GM12878 (cell line): ENCODE measurements around the gene MEN1. TPM values are rescaled to one million over a fixed set of nuclear protein-coding genes. Genes with fewer than 3 reads are reported as not detected.

Source experiments
- ATAC-seq: fragments of 200-7000 bp; cut with Tn5 transposase; 3 replicates; pipeline ENCODE4 v1.9.1; 2020; ENCODE audit warnings: mild to moderate bottlenecking, moderate library complexity
- BruUV-seq: library from RNA; stranded (reverse); fragments of 400-500 nt; replicated peaks from 2 replicates; lab custom pipeline; 2021; lab: Mats Ljungman, UMichigan
- CTCF ChIA-PET: fragments of 300-600 bp; sonication (Branson Sonifier 250); formaldehyde crosslinking; extraction: SDS; loops from one replicate; lab custom pipeline; 2021; ENCODE audit warnings: inconsistent platforms; lab: Yijun Ruan, JAX
- POLR2A ChIA-PET: fragments of 350-600 bp; formaldehyde crosslinking; extraction: SDS; loops from one replicate; lab custom pipeline; 2021; ENCODE audit warnings: inconsistent platforms; lab: Charles Lee
- RAD21 ChIA-PET: fragments of 300-600 bp; sonication (Branson Sonifier 250); formaldehyde crosslinking; loops from one replicate; lab custom pipeline; 2023; ENCODE audit warnings: antibody characterized with exemption; ENCODE audit not compliant: unreplicated experiment; lab: Charles Lee
- SMC1A ChIA-PET: fragments of 300-600 bp; sonication (Branson Sonifier 250); formaldehyde crosslinking; loops from one replicate; lab custom pipeline; 2023; ENCODE audit not compliant: unreplicated experiment, uncharacterized antibody; lab: Charles Lee
- DNase-seq: peaks from one replicate; pipeline ENCODE4 v3.0.0-alpha.2; 2011; ENCODE audit warnings: low read depth, low spot score
- FAIRE-seq: peaks from 3 replicates; lab custom pipeline; 2011; peaks lifted over from hg19 to GRCh38; lab: Jason Lieb, UNC
- H2AFZ ChIP-seq: 2 replicates; pipeline ENCODE4 v1.6.0; 2011; ENCODE audit warnings: low read depth, low read length, control low read depth; ENCODE audit not compliant: control insufficient read depth
- H3K27ac ChIP-seq: 2 replicates; pipeline ENCODE4 v1.5.1; 2011; ENCODE audit warnings: control low read depth; ENCODE audit not compliant: control insufficient read depth, insufficient read depth
- H3K27me3 ChIP-seq, 2 experiments: replicated peaks in 1 of 2; 2 replicates each; pipeline versions ENCODE4 v1.6.0 to v1.6.1; 2011; ENCODE audit warnings: low read length in 1 of 2; ENCODE audit not compliant: control insufficient read depth in 2 of 2, insufficient read depth in 2 of 2
- H3K36me3 ChIP-seq, 2 experiments: 2 replicates each; pipeline ENCODE4 v1.5.1; 2011; ENCODE audit warnings: low read length in 1 of 2; ENCODE audit not compliant: control insufficient read depth in 2 of 2, insufficient read depth in 2 of 2
- H3K4me1 ChIP-seq: 2 replicates; pipeline ENCODE4 v1.6.1; 2011; ENCODE audit warnings: mild to moderate bottlenecking, low read length, moderate library complexity, mixed read lengths; ENCODE audit not compliant: control insufficient read depth, insufficient read depth
- H3K4me2 ChIP-seq: 2 replicates; pipeline ENCODE4 v1.6.0; 2011; ENCODE audit warnings: control low read depth; ENCODE audit not compliant: control insufficient read depth, insufficient read depth
- H3K4me3 ChIP-seq: fragments of 200-600 bp; sonication (generic); 2 replicates; pipeline ENCODE4 v1.5.1; 2016
- H3K79me2 ChIP-seq: 2 replicates; pipeline ENCODE4 v1.6.0; 2011; ENCODE audit warnings: low read length; ENCODE audit not compliant: control insufficient read depth, insufficient read depth
- H3K9ac ChIP-seq: 2 replicates; pipeline ENCODE4 v1.8.0; 2011; ENCODE audit warnings: low read length, control low read depth, mixed read lengths; ENCODE audit not compliant: control insufficient read depth, insufficient read depth
- H3K9me3 ChIP-seq: replicated peaks from 3 replicates; pipeline ENCODE4 v1.5.1; 2011; ENCODE audit warnings: mild to moderate bottlenecking, low read length; ENCODE audit not compliant: control insufficient read depth, insufficient read depth
- H4K20me1 ChIP-seq: 2 replicates; pipeline ENCODE4 v1.6.0; 2011; ENCODE audit not compliant: control insufficient read depth, insufficient read depth
- BCL11A ChIP-seq: IDR thresholded peaks from 2 replicates; pipeline ENCODE4 v1.6.1; 2011; ENCODE audit warnings: low read depth, low read length
- REST ChIP-seq: IDR thresholded peaks from 2 replicates; pipeline ENCODE4 v1.6.1; 2012; ENCODE audit warnings: mild to moderate bottlenecking, low read depth, low read length
- SUZ12 ChIP-seq: fragments of 200-600 bp; sonication (generic); IDR thresholded peaks from one replicate; pipeline ENCODE4 v1.6.1; 2018; ENCODE audit warnings: antibody characterized with exemption, mild to moderate bottlenecking; ENCODE audit not compliant: unreplicated experiment
- WGBS: methylation state at CpG from one replicate; pipeline ENCODE4 v1.1.6; 2016; ENCODE audit warnings: low lambda C conversion rate; ENCODE audit not compliant: insufficient replicate concordance, insufficient coverage; ENCODE audit errors: missing lambda C conversion rate; 5-methylcytosine and 5-hydroxymethylcytosine counted together
- in situ Hi-C: fragments of 300-500 bp; cut with MboI; formaldehyde crosslinking; loops from 9 replicates; pipeline ENCODE4 v1.14.3; 2018; ENCODE audit warnings: mixed read lengths
- intact Hi-C: fragments of 100-400 bp; cut with micrococcal nuclease; formaldehyde crosslinking; loops from one replicate; pipeline ENCODE4 v1.14.2; 2022; ENCODE audit not compliant: unreplicated experiment
- polyA plus RNA-seq, 11 experiments: library from polyadenylated mRNA; depleted of rRNA in 4 of 11; unstranded in 6 of 11; stranded (reverse) in 5 of 11; fragments of >200 nt; fragmentation: Nextera tagmentation in 4 of 11; fragmentation: Illumina TruSeq in 1 of 11; extraction: Ambion mirVana in 4 of 11; extraction: Trizol in 1 of 11; gene quantifications; 1 replicate in 1 of 11; 2 replicates in 10 of 11; pipeline versions ENCODE4 v1.2.1 to v1.2.3, GENCODE V29; 2011 to 2016; ENCODE audit warnings: inconsistent platforms in 2 of 11, missing spikeins in 2 of 11, low read depth in 1 of 11
- total RNA-seq, 4 experiments: library from RNA; depleted of rRNA in 3 of 4; stranded (reverse); fragments of >200 nt in 3 of 4; fragmentation: Illumina TruSeq in 1 of 4; extraction: Trizol in 1 of 4; gene quantifications; 2 replicates each; pipeline versions ENCODE4 v1.2.1 to v1.2.3, GENCODE V29; 2013 to 2021

MEN1 gene
- total and polyA plus RNA-seq, 10 of the 15 experiments (the other 5 are each of a cell fraction or from before 2014, with no cell fraction given), result 2.5 to 39.7 (median 20.7) TPM

- H3K27me3 ChIP-seq, result no peaks in the 10 kb centered on the region
- SMC1A ChIA-PET, result no interaction called here
- H2AFZ ChIP-seq, result no peak overlapping the region
- intact Hi-C loops (no loop called here), in situ Hi-C loops (no loop called here)
- H3K36me3 ChIP-seq, result no peaks in the 10 kb centered on the region
- H3K4me2 ChIP-seq, result no peak overlapping the region
- no peaks in the 10 kb centered on the region for H3K4me1 ChIP-seq
- 80% methylated on average over 22 of the region's 22 CpGs for whole genome bisulfite sequencing
- no peak overlapping the region for H3K9ac ChIP-seq
- ATAC-seq (no peak), FAIRE-seq (no peak), DNase-seq (no peak)
- POLR2A ChIA-PET, result no interaction called here
- CTCF ChIA-PET, result no interaction called here
- no peak overlapping the region for H3K4me3 ChIP-seq
- H3K27ac ChIP-seq, result no peak overlapping the region
- no peaks in the 10 kb centered on the region for H3K9me3 ChIP-seq
- H3K79me2 ChIP-seq, result no peaks in the 10 kb centered on the region
- TF ChIP-seq BCL11A (no peak), REST (no peak), SUZ12 (no peak)
- H4K20me1 ChIP-seq, result no peaks in the 10 kb centered on the region
- BruUV-seq, result no TSS peak
- RAD21 ChIA-PET, result no interaction called here
Observed at GRCh38 chr11:64827451-64827839, 17.1 kb upstream of the MEN1 start.
